ENCODE results near the gene ALDH9A1.
"Not testable (repeated sequence)": the region's sequence is repeated elsewhere in the genome, so short reads cannot be mapped to it uniquely, and the experiment has no call there.

Gene ALDH9A1

DNA sequence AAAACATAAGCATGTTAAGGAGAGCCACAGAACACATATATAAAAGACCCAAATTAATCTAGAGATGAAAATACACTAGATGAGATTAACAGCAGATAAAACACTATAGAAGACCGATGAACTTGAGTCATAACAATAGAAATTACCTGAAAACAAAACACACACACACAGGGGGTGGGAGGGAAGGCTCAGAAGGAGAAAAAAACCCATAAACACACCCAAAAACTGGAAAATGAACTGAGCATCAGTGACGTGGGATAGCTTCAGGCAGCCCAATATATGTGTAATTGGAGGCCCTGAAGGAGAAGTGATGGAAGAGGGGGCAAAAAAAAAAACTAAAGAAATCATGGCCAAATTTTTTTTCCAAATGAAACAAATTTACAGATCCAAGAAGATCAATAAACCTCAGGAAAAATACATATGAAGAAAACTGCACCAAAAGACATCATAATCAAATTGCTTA is 11.4 kb downstream of the ALDH9A1 start:
- DNase-seq (ENCODE audit: low read depth), result no peak

DNA sequence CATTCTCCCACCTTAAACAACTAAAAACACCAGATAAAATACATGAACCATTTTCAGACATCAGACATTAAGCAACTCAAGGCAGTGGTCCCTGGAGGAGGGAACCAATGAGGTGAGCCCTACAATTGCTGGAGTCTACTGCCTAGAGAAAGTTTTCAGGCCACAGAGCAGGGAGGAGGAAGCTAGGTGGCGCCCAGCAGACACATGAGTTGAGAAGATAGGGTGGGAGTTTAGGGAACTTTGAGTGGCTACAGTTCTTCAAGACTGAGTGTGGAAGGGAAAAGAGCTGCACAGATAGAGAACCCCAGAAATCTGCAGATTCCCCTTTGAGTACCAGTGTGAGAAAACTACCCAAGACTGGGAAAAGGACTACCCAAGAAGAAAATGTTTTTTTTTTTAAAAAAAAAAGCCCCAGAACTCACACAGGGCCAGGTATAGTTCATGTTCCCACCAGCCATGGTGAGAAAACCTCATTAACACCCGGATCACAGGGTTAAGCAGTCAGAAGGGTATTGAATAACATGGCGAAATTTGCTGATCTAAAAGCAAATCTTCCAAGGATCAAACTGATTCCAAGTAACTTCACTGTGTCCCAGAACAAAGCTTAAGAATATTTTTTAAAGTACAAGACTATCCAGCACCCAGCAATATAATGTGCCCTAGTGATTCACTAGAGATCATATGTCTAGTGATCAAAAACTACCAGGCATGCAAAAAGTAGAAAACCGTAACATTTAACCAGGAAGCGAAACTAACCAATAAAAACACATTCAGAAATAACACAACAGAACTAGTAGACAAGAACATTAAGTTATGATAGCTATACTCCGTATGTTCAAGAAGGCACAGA is 12.0 kb downstream of the ALDH9A1 start:
- no peak for DNase-seq (ENCODE audit: low read depth)

DNA sequence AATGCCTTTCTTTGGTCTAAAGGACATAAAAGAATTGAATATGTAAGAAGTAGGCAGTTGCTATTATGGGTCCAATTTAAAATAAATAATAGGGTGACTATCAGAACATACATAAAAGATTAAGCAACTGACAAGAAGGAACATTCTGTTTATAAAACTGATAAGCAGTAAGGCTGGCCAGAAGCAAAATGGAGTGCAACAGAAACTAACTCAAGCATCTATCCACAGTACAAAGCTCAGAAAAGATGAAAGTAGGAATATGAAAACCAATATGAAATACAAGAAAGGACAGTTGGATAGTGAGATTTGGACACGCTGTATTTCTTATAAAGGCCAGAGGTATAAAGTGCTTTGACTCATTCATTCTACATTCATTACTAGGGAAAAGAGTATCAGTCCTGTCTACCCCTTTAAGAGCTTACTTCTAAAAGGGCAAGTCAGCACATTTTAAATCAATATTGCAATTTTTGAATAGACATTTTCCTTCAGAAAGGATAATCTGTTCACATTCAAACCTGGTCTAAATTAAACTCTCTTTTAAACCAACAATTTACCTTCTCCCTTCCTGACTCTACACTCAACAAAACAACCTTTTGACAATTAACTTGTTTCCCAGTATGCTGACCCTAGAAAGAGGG is 14.4 kb downstream of the ALDH9A1 start:
- no peak for DNase-seq (ENCODE audit: low read depth)

GRCh38 chr1:165680773-165681172 is 17.6 kb downstream of the ALDH9A1 start:
- DNase-seq (ENCODE audit: low read depth), result not testable (repeated sequence)

DNA sequence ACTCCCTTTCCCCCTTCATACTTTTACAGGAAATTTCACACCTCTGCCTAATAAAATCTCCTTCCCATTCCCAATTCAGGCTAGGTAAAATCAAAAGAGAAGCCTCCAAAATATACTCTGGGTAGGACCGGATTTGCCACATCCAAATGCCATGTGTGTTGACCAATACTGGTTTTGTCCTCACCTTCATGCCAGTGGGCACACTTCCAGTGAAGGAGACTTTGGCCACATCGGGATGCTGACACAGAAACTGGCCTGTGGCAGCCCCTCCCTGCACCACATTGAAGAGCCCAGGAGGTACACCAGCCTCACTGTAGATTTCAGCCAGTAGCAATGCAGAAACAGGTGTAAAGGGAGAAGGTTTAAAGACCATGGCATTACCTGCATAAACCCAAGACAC is 18.1 kb downstream of the ALDH9A1 start:
- no peak for DNase-seq (ENCODE audit: low read depth)

- DNase-seq (ENCODE audit: low read depth), result no peak
Observed at GRCh38 chr1:165679282-165680036, 18.9 kb downstream of the ALDH9A1 start.

DNA sequence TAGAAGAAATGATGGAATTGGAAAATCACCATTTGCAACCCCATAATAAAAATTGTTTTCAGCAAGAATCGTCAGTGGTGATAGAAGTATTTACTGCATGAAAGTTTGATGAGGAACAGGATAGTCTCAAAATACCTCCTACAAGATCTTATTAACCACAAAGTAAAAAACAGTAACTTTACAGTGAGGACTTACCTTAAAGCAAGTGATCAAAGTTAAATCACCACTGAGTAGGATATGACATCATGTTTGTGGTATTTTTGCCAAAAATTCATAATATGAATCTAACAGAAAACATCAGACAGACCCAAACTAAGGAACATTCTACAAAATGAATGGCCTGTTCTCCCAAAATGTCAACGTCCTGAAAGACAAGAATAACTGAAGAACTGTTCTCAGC is 19.9 kb downstream of the ALDH9A1 start:
- DNase-seq (ENCODE audit: low read depth), result no peak

GRCh38 chr1:165675794-165676193 is 22.6 kb downstream of the ALDH9A1 start:
- DNase-seq (ENCODE audit: low read depth), result no peak

DNA sequence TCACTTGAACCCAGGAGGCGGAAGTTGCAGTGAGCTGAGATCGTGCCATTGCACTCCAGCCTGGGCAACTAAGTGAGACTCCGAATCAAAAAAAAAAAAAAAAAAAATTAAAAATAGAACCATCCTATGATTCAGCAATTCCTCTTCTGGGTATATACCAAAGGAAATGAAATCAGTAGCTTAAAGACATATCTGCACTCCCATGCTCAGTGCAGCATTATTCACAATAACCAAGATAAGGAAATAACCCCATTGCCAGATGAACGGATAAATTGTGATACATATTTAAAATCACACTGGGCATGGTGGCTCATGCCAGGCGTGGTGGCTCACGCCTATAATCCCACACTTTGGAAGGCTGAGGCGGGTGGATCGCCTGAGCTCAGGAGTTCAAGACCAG is 23.8 kb downstream of the ALDH9A1 start:
- no peak for DNase-seq (ENCODE audit: low read depth)

- no peak for DNase-seq (ENCODE audit: low read depth)
Observed at GRCh38 chr1:165671526-165671925, 26.8 kb downstream of the ALDH9A1 start.

DNA sequence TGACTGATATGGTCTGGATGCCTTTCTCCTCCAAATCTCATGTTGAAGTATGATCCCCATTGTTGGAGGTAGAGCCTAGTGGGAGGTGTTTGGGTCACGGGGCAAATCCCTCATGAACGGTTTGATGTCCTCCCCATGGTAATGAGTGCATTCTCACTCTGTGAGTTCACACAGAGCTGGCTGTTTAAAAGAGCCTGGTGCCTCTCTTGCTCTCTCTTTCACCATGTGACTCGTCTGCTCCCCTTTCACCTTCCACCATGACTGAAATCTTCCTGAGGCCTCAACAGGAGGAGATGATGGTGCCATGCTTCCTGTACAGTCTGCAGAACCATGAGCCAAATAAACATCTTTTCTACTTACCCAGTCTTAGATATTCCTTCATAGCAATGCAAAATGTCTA is 30.2 kb downstream of the ALDH9A1 start:
- no peak for DNase-seq (ENCODE audit: low read depth)

- DNase-seq (ENCODE audit: low read depth), result no peak
Observed at GRCh38 chr1:165666152-165666825, 32.1 kb downstream of the ALDH9A1 start.

- DNase-seq (ENCODE audit: low read depth), result no peak
Observed at GRCh38 chr1:165662186-165662585, 36.2 kb downstream of the ALDH9A1 start.

- no peak for DNase-seq (ENCODE audit: low read depth)
Observed at GRCh38 chr1:165661703-165662102, 36.7 kb downstream of the ALDH9A1 start.

GRCh38 chr1:165659581-165659895 is 38.8 kb downstream of the ALDH9A1 start:
- DNase-seq (ENCODE audit: low read depth), result no peak

DNA sequence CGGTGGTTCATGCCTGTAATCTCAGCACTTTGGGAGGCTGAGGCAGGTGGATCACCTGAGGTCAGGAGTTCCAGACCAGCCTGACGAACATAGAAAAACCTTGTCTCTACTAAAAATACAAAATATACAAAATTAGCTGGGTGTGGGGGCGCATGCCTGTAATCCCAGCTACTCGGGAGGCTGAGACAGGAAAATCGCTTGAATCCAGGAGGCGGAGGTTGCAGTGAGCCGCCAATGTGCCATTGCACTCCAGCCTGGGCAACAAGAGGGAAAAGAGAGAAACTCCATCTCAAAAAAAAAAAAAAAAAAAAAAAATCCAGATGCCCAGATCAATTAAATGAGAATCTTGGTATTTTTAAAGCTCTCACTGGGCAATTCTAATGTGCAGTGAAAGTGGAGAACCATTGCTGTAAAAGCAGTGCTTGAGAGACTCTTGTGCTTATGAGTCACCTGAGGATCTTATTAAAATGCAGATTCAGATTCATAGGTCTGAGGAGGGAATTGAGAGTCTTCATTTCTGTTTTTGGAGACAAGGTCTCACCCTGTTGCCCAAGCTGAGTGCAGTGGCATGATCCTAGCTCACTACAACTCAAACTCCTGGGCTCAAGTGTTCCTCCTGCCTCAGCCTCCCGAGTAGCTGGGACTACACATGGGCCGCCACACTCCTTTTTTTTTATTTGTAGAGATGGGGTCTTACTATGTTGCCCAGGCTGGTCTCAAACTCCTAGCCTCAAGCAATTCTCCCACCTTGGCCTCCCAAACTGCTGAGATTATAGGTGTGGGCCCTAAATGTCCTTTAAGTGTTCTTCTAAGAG is 39.4 kb downstream of the ALDH9A1 start:
- DNase-seq (ENCODE audit: low read depth), result not testable (repeated sequence)

GRCh38 chr1:165650981-165651625 is 47.3 kb downstream of the ALDH9A1 start:
- DNase-seq (ENCODE audit: low read depth), result no peak

GRCh38 chr1:165648919-165649572 is 49.3 kb downstream of the ALDH9A1 start:
- DNase-seq (ENCODE audit: low read depth), result no peak

DNA sequence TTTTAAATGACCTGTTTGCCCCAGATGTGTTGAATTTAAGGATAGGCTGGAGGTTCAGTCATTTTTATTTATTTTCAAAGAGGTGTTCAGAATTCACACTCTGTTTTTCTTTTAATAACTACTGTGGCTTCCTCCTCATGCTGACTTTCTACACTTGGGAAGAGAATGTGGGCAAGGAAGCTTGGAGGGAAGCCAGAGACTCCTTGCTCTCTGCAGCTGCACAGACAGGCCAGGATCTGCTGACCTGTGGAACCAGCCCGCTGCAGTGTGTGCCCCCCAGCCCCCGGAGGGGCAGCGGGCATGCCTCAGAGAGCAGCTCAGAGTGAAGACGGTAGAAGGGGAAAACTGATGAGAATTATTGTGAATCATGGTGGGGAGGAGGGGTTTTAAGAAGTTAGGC is 50.4 kb downstream of the ALDH9A1 start:
- no peak for DNase-seq (ENCODE audit: low read depth)

- DNase-seq (ENCODE audit: low read depth), result no peak
Observed at GRCh38 chr1:165647517-165647916, 50.8 kb downstream of the ALDH9A1 start.
